H9 (cell line): ENCODE data around the gene TEX13D. TPM values are rescaled to one million over a fixed set of nuclear protein-coding genes. Genes with fewer than 3 reads are reported as not detected.
"Not testable (repeated sequence)": the region's sequence is repeated elsewhere in the genome, so short reads cannot be mapped to it uniquely, and the experiment has no call there.

Experiments used
- DNase-seq: peaks from one replicate; pipeline ENCODE4 v3.0.0-alpha.2; 2017
- H2AFZ ChIP-seq: one replicate; pipeline ENCODE4 v1.6.1; 2013; ENCODE audit warnings: mild to moderate bottlenecking, low read length, control low read depth, moderate library complexity
- H2AK5ac ChIP-seq: 2 replicates; pipeline ENCODE4 v1.6.1; 2013; ENCODE audit warnings: low read length, control low read depth, mixed read lengths; ENCODE audit not compliant: insufficient read length
- H2BK120ac ChIP-seq: one replicate; pipeline ENCODE4 v1.6.1; 2013; ENCODE audit warnings: low read depth, mild to moderate bottlenecking, low read length, control low read depth, inconsistent platforms; ENCODE audit not compliant: poor library complexity, severe bottlenecking
- H2BK12ac ChIP-seq: 2 replicates; pipeline ENCODE4 v1.6.1; 2013; ENCODE audit warnings: low read length, control low read depth, mixed read lengths, low read depth; ENCODE audit not compliant: insufficient read length
- H2BK15ac ChIP-seq: 2 replicates; pipeline ENCODE4 v1.6.1; 2013; ENCODE audit warnings: low read depth, low read length, control low read depth
- H2BK20ac ChIP-seq: one replicate; pipeline ENCODE4 v1.6.1; 2013; ENCODE audit warnings: low read depth, mild to moderate bottlenecking, low read length, control low read depth, inconsistent platforms; ENCODE audit not compliant: poor library complexity, severe bottlenecking
- H2BK5ac ChIP-seq: 2 replicates; pipeline ENCODE4 v1.6.1; 2013; ENCODE audit warnings: low read length, control low read depth, mixed read lengths; ENCODE audit not compliant: insufficient read length
- H3K14ac ChIP-seq: 2 replicates; pipeline ENCODE4 v1.6.1; 2013; ENCODE audit warnings: low read length, control low read depth; ENCODE audit not compliant: insufficient read depth
- H3K18ac ChIP-seq: 2 replicates; pipeline ENCODE4 v1.6.1; 2013; ENCODE audit warnings: low read depth, mild to moderate bottlenecking, mixed read lengths, low read length, control low read depth; ENCODE audit not compliant: insufficient read length
- H3K23ac ChIP-seq: 2 replicates; pipeline ENCODE4 v1.6.1; 2013; ENCODE audit warnings: low read length, control low read depth, mixed read lengths, low read depth; ENCODE audit not compliant: insufficient read length
- H3K23me2 ChIP-seq: 2 replicates; pipeline ENCODE4 v1.6.1; 2013; ENCODE audit warnings: low read depth, mild to moderate bottlenecking, mixed read lengths, low read length, control low read depth; ENCODE audit not compliant: insufficient read length, poor library complexity, severe bottlenecking
- H3K27ac ChIP-seq: 2 replicates; pipeline ENCODE4 v1.5.1; 2013; ENCODE audit warnings: low read length, control low read depth, mixed read lengths, low read depth; ENCODE audit not compliant: insufficient read length
- H3K27me3 ChIP-seq: 2 replicates; pipeline ENCODE4 v1.6.1; 2013; ENCODE audit warnings: low read length, control low read depth, inconsistent platforms; ENCODE audit not compliant: insufficient read depth
- H3K4ac ChIP-seq: 2 replicates; pipeline ENCODE4 v1.6.1; 2013; ENCODE audit warnings: low read depth, mild to moderate bottlenecking, control low read depth, inconsistent platforms, low read length, moderate library complexity
- H3K4me1 ChIP-seq: 2 replicates; pipeline ENCODE4 v1.6.1; 2013; ENCODE audit warnings: low read length, control low read depth, inconsistent platforms; ENCODE audit not compliant: insufficient read depth
- H3K4me2 ChIP-seq: 2 replicates; pipeline ENCODE4 v1.6.1; 2013; ENCODE audit warnings: low read length, control low read depth, mixed read lengths; ENCODE audit not compliant: insufficient read length, insufficient read depth
- H3K56ac ChIP-seq: 2 replicates; pipeline ENCODE4 v1.6.1; 2013; ENCODE audit warnings: low read depth, mild to moderate bottlenecking, mixed read lengths, low read length, control low read depth; ENCODE audit not compliant: insufficient read length
- H3K79me1 ChIP-seq: 2 replicates; pipeline ENCODE4 v1.6.1; 2013; ENCODE audit warnings: low read depth, mild to moderate bottlenecking, moderate library complexity, low read length, control low read depth, inconsistent platforms; ENCODE audit not compliant: insufficient read depth, poor library complexity, severe bottlenecking
- H3K79me2 ChIP-seq: 2 replicates; pipeline ENCODE4 v1.6.1; 2013; ENCODE audit warnings: low read length, control low read depth, inconsistent platforms; ENCODE audit not compliant: insufficient read depth
- H3K9ac ChIP-seq: 2 replicates; pipeline ENCODE4 v1.6.1; 2013; ENCODE audit warnings: low read length, control low read depth, mixed read lengths; ENCODE audit not compliant: insufficient read length; ENCODE audit errors: extremely low read depth
- H3K9me3 ChIP-seq: one replicate; pipeline ENCODE4 v1.6.1; 2013; ENCODE audit warnings: low read depth, low read length, inconsistent platforms; ENCODE audit not compliant: control insufficient read depth
- H3T11ph ChIP-seq: one replicate; pipeline ENCODE4 v1.6.1; 2013; ENCODE audit warnings: mild to moderate bottlenecking, low read length, control low read depth, inconsistent platforms
- H4K20me1 ChIP-seq: one replicate; pipeline ENCODE4 v1.6.1; 2013; ENCODE audit not compliant: control insufficient read depth, insufficient read length, insufficient read depth
- H4K5ac ChIP-seq: 2 replicates; pipeline ENCODE4 v1.6.1; 2013; ENCODE audit warnings: low read depth, mild to moderate bottlenecking, mixed read lengths, low read length, control low read depth; ENCODE audit not compliant: insufficient read length
- H4K8ac ChIP-seq: replicated peaks from 2 replicates; pipeline ENCODE4 v1.6.1; 2013; ENCODE audit warnings: low read length, control low read depth, mixed read lengths, low read depth; ENCODE audit not compliant: insufficient read length
- H4K91ac ChIP-seq: 2 replicates; pipeline ENCODE4 v1.6.1; 2013; ENCODE audit warnings: low read depth, mild to moderate bottlenecking, moderate library complexity, mixed read lengths, low read length, control low read depth; ENCODE audit not compliant: insufficient read length
- H3K27ac Mint-ChIP-seq, 3 experiments: 2 replicates in 2 of 3; 3 replicates in 1 of 3; pipeline ENCODE4 v1.8.0; 2020 to 2021; ENCODE audit warnings: mixed read lengths in 3 of 3, mild to moderate bottlenecking in 1 of 3, moderate library complexity in 1 of 3
- H3K27me3 Mint-ChIP-seq: 2 replicates; pipeline ENCODE4 v1.8.0; 2021; ENCODE audit warnings: low read depth, mild to moderate bottlenecking, moderate library complexity, mixed read lengths
- H3K36me3 Mint-ChIP-seq, 3 experiments: 2 replicates in 2 of 3; 3 replicates in 1 of 3; pipeline ENCODE4 v1.8.0; 2020 to 2021; ENCODE audit warnings: low read depth in 3 of 3, mixed read lengths in 3 of 3; ENCODE audit not compliant: insufficient read depth in 1 of 3
- H3K4me1 Mint-ChIP-seq, 2 experiments: 2 replicates each; pipeline ENCODE4 v1.8.0; 2020; ENCODE audit warnings: mixed read lengths in 2 of 2
- H3K4me3 Mint-ChIP-seq, 2 experiments: 2 replicates in 1 of 2; 3 replicates in 1 of 2; pipeline ENCODE4 v1.8.0; 2020 to 2021; ENCODE audit warnings: mild to moderate bottlenecking in 2 of 2, mixed read lengths in 2 of 2, moderate library complexity in 1 of 2
- H3K9me3 Mint-ChIP-seq, 2 experiments: 2 replicates in 1 of 2; 3 replicates in 1 of 2; pipeline ENCODE4 v1.8.0; 2020; ENCODE audit warnings: mild to moderate bottlenecking in 2 of 2, mixed read lengths in 2 of 2, moderate library complexity in 1 of 2
- WGBS: extraction: QIAGEN DNeasy Blood & Tissue Kit; methylation state at CpG from one replicate; pipeline ENCODE4 v1.1.7; 2013; ENCODE audit warnings: missing lambda C conversion rate, low lambda C conversion rate, mixed read lengths; ENCODE audit not compliant: insufficient read length; ENCODE audit errors: extremely low coverage; 5-methylcytosine and 5-hydroxymethylcytosine counted together
- total RNA-seq: library from RNA; stranded (reverse); gene quantifications from 2 replicates; pipeline ENCODE4 v1.2.1, GENCODE V29; 2021
- TF ChIP-seq, protein P1 (sequence below): fragments of 200-600 bp; sonication (generic); conservative IDR thresholded peaks from 3 replicates; pipeline ENCODE4 v1.8.0; 2021; ENCODE audit warnings: antibody characterized with exemption, mild to moderate bottlenecking

Gene TEX13D
- total RNA-seq, 1 experiment from 2014 or later = 0.15 TPM

DNA sequence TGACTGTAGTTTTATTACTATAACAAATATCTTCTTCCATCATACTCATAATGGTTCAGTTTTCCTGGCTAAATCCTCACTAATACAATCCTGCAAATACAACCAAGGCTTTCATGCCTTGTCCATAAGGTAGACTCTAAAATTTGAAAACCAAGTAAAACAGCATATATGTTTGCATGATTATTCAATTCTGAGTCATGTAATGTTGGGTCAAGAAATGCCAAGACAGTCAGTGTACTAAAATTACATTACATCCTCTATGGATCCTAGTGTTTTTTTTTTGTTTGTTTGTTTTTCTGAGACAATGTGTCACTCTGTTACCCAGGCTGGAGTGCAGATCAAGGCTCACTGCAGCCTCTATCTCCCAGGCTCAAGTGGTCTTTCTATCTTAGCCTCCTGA, 38.6 kb upstream of the TEX13D start:
- H4K20me1 ChIP-seq = no peaks in the 10 kb centered on the region
- no peak overlapping the region for H3K4me3 Mint-ChIP-seq
- peaks cover 1 to 7% of the 10 kb centered on the region in 2 experiments; a peak in 1 of 5 replicates for H3K9me3 Mint-ChIP-seq
- no peak overlapping the region for H2BK5ac ChIP-seq
- H4K91ac ChIP-seq = no peak overlapping the region
- no peak overlapping the region for H3K27ac ChIP-seq
- H2BK20ac ChIP-seq = no peak overlapping the region
- no peak overlapping the region for H3T11ph ChIP-seq
- H4K5ac ChIP-seq = no peak overlapping the region
- H2BK120ac ChIP-seq = no peak overlapping the region
- H3K18ac ChIP-seq = no peak overlapping the region
- H2AFZ ChIP-seq = no peak overlapping the region
- no peak overlapping the region for H4K8ac ChIP-seq
- H3K9ac ChIP-seq = no peak overlapping the region
- no peaks in the 10 kb centered on the region for H3K9me3 ChIP-seq
- no peaks in the 10 kb centered on the region for H3K23me2 ChIP-seq
- H3K14ac ChIP-seq = no peak overlapping the region
- H3K27me3 ChIP-seq = no peaks in the 10 kb centered on the region
- DNase-seq = no peak
- peaks cover 13 to 15% of the 10 kb centered on the region in 2 experiments for H3K4me1 Mint-ChIP-seq
- H2AK5ac ChIP-seq = no peak overlapping the region
- no peak overlapping the region for H2BK15ac ChIP-seq
- H3K56ac ChIP-seq = no peak overlapping the region
- TF ChIP-seq, protein P1, sequence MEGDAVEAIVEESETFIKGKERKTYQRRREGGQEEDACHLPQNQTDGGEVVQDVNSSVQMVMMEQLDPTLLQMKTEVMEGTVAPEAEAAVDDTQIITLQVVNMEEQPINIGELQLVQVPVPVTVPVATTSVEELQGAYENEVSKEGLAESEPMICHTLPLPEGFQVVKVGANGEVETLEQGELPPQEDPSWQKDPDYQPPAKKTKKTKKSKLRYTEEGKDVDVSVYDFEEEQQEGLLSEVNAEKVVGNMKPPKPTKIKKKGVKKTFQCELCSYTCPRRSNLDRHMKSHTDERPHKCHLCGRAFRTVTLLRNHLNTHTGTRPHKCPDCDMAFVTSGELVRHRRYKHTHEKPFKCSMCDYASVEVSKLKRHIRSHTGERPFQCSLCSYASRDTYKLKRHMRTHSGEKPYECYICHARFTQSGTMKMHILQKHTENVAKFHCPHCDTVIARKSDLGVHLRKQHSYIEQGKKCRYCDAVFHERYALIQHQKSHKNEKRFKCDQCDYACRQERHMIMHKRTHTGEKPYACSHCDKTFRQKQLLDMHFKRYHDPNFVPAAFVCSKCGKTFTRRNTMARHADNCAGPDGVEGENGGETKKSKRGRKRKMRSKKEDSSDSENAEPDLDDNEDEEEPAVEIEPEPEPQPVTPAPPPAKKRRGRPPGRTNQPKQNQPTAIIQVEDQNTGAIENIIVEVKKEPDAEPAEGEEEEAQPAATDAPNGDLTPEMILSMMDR = no peak
- no peaks in the 10 kb centered on the region for H3K79me2 ChIP-seq
- no peaks in the 10 kb centered on the region for H3K79me1 ChIP-seq
- H3K23ac ChIP-seq = no peak overlapping the region
- no peak overlapping the region; a peak in 1 of 7 replicates for H3K27ac Mint-ChIP-seq
- no peak overlapping the region for H3K4me2 ChIP-seq
- H3K27me3 Mint-ChIP-seq = no peaks in the 10 kb centered on the region
- no peak overlapping the region for H3K4ac ChIP-seq
- no peaks in the 10 kb centered on the region for H3K36me3 Mint-ChIP-seq
- H2BK12ac ChIP-seq = no peak overlapping the region
- H3K4me1 ChIP-seq = no peaks in the 10 kb centered on the region

DNA sequence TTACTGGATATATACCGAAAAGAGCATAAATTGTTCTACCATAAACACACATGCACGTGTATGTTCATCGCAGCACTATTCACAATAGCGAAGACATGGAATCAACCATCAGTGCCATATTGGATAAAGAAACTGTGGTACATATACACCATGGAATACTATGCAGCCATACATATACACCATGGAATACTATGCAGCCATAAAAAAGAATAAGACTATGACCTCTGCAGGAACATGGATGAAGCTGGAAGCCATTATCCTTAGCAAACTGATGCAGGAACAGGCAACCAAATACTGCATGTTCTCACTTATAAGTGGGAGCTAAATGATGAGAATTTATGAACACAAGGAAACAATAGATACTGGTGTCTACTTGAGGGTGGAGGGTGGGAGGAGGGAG, 33.1 kb upstream of the TEX13D start:
- H2BK12ac ChIP-seq, H3K27me3 Mint-ChIP-seq, H2AFZ ChIP-seq, H3K18ac ChIP-seq, H4K20me1 ChIP-seq, H3K4me1 ChIP-seq, H2BK15ac ChIP-seq, H2BK120ac ChIP-seq, H3K27ac ChIP-seq, H2AK5ac ChIP-seq, H3K9ac ChIP-seq, H4K91ac ChIP-seq, H4K8ac ChIP-seq, H2BK5ac ChIP-seq, H3K4me2 ChIP-seq, H3K4ac ChIP-seq, H2BK20ac ChIP-seq, H3K36me3 Mint-ChIP-seq, H4K5ac ChIP-seq, H3K56ac ChIP-seq, H3K9me3 ChIP-seq, H3K4me1 Mint-ChIP-seq, H3K27ac Mint-ChIP-seq, H3T11ph ChIP-seq, H3K27me3 ChIP-seq, H3K14ac ChIP-seq, H3K79me2 ChIP-seq, DNase-seq, H3K79me1 ChIP-seq, H3K23ac ChIP-seq, H3K4me3 Mint-ChIP-seq, H3K23me2 ChIP-seq: not testable (repeated sequence)
- H3K9me3 Mint-ChIP-seq = peaks cover 3 to 20% of the 10 kb centered on the region in 2 experiments; a peak in 3 of 5 replicates
- WGBS = no CpG with 5 or more reads among the region's 4 CpGs
